Adipose tissue (tissue), 3 donors: Measurements from ENCODE around the gene IPCEF1. TPM values are rescaled to one million over a fixed set of nuclear protein-coding genes. Genes with fewer than 3 reads are reported as not detected.

Experiments used
- H3K27ac ChIP-seq: one replicate; pipeline ENCODE4 v1.5.1; 2013; ENCODE audit warnings: low read depth, low read length
- WGBS, 3 donors: extraction: QIAGEN DNeasy Blood & Tissue Kit; methylation state at CpG; one replicate each; pipeline ENCODE4 v1.1.7; 2013; 5-methylcytosine and 5-hydroxymethylcytosine counted together
- polyA plus RNA-seq, 3 donors: library from polyadenylated mRNA; stranded (reverse); fragments of 200-250 nt; gene quantifications; one replicate each; pipeline ENCODE4 v1.2.3, GENCODE V29; 2013
- donor health status: healthy with polysubstance abuse.
- donor health status: Bipolar disorder and iron deficiency.
- donor health status: healthy.

The IPCEF1 gene
- polyA plus RNA-seq, 3 donors: 0.55 to 0.82 (median 0.67) TPM

GRCh38 chr6:154159126-154159525 lies 197.5 kb downstream of the IPCEF1 start:
- no peak overlapping the region for H3K27ac ChIP-seq
- WGBS, 3 donors: 89 to 97% (median 93%) methylated on average over 2 of the region's 2 CpGs

GRCh38 chr6:154157706-154158105 lies 198.9 kb downstream of the IPCEF1 start:
- no peak overlapping the region for H3K27ac ChIP-seq

DNA sequence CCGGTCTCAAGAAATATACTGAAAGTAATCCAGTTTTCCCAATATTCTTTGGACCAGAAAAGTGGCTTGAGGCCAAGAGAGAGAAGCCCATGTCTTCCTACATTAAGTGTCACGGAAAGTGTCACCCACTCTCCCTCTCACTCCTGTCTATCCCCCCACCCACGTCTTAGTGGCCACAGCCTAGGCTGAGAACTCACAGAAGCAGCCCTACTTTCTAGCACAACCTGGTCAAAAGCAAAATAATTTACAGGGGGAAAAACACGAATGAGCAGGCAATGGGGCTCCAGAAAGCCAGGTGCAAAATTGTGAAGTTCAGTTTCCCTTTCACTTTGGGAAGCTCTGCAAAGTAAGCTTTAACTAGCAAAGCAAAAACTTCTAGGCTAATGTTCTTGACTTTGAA lies 199.5 kb downstream of the IPCEF1 start:
- WGBS, 3 donors: 42 to 70% (median 47%) methylated on average over 4 of the region's 4 CpGs

GRCh38 chr6:154156135-154156896 lies 200.3 kb downstream of the IPCEF1 start:
- no peak overlapping the region for H3K27ac ChIP-seq
- WGBS, 3 donors: 66 to 72% (median 71%) methylated on average over 11 of the region's 11 CpGs

More for the DNA sequence above, 199.5 kb downstream of the IPCEF1 start:
- H3K27ac ChIP-seq: no peak overlapping the region

- no peak overlapping the region for H3K27ac ChIP-seq
- WGBS, 3 donors: 26 to 34% (median 30%) methylated on average over 6 of the region's 6 CpGs
Measured at GRCh38 chr6:154154389-154154967, 202.1 kb downstream of the IPCEF1 start.

DNA sequence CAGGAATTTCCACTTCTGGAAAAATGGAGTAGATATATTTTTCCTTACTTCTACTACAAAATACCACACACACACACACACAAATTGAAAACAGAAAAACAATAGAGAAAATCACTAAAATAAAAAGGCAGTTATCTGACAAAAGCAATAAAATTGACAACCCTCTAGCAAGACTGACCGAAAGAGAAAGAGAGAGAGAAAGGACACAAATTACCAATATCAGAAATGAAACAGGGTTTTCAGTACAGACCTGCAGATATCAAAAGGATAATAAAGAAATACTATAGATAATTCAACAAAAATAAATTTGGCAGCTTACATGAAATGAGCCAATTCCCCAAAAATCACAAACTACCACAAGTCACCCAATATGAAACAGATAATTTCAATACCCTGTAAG lies 212.8 kb downstream of the IPCEF1 start:
- no peak overlapping the region for H3K27ac ChIP-seq
- 89 to 96% (median 95%) methylated on average over 1 of the region's 1 CpG for WGBS, 3 donors

DNA sequence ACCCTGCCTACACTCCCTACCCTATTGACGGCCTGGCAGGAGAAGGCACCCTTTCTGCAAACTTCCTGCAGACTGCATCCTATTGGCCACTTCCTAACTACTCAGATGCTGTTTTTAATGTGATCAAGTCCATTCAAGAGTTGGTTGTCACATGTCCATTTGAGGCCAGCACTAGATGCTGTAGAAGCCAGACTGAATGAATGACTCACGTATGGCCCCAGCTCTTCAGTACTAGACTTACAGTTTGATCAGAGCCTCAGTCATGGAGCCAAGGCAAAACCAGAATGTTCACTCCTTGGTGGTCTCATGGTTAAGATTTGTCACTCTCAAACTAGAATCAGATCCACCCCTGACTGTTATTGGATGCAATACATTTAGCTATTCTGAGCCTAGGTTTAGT lies 215.9 kb downstream of the IPCEF1 start:
- WGBS, 3 donors: 60 to 86% (median 67%) methylated on average over 2 of the region's 2 CpGs
- no peak overlapping the region for H3K27ac ChIP-seq

DNA sequence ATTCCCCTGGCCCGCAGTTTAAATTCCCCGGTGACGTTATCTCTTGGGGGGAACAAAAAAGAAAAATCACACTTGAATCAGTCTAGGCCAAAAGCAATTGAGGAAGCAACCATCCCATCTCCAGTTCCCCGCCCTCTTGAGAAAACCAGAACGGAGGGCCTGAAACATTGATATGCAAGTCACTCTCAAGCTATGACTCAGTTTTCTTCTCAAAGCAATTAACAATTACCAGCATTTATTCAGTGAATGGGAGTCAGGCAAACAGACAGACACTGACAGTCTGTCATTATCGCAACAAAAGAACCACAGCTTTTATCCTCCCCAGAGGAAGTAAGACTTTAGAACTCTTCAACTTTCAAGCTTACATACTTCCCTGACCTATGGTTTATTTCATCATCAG lies 216.7 kb downstream of the IPCEF1 start:
- no peak overlapping the region for H3K27ac ChIP-seq
- WGBS, 3 donors: 63 to 88% (median 67%) methylated on average over 6 of the region's 6 CpGs

- no peak overlapping the region for H3K27ac ChIP-seq
- 88 to 97% (median 89%) methylated on average over 6 of the region's 6 CpGs for WGBS, 3 donors
Measured at GRCh38 chr6:154138793-154139192, 217.8 kb downstream of the IPCEF1 start.

- no peak overlapping the region for H3K27ac ChIP-seq
- 89 to 93% (median 91%) methylated on average over 8 of the region's 8 CpGs for WGBS, 3 donors
Measured at GRCh38 chr6:154134471-154135147, 222.0 kb downstream of the IPCEF1 start.

DNA sequence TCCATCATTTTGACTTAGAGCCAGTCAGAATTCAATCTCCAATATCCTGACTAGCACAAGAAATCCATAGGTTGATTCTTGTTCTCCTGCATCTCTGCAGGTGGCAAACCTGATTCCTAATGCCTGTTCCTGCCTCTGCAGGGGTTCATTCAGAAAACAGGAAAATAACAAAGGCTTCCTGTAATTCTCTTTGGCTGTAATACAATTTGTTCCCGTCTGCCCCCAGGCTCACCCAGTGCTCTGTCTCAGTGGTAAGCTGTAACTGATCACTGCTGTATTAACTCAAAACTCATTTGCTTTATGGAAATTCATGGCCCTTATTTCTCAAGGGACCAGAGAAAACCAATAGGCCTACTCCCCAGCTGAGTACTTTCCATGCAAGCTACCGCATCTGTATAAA lies 228.9 kb downstream of the IPCEF1 start:
- 37 to 59% (median 49%) methylated on average over 2 of the region's 2 CpGs for WGBS, 3 donors
- H3K27ac ChIP-seq: no peak overlapping the region

GRCh38 chr6:154125421-154125820 lies 231.2 kb downstream of the IPCEF1 start:
- WGBS, 3 donors: 65 to 82% (median 75%) methylated on average over 2 of the region's 2 CpGs

DNA sequence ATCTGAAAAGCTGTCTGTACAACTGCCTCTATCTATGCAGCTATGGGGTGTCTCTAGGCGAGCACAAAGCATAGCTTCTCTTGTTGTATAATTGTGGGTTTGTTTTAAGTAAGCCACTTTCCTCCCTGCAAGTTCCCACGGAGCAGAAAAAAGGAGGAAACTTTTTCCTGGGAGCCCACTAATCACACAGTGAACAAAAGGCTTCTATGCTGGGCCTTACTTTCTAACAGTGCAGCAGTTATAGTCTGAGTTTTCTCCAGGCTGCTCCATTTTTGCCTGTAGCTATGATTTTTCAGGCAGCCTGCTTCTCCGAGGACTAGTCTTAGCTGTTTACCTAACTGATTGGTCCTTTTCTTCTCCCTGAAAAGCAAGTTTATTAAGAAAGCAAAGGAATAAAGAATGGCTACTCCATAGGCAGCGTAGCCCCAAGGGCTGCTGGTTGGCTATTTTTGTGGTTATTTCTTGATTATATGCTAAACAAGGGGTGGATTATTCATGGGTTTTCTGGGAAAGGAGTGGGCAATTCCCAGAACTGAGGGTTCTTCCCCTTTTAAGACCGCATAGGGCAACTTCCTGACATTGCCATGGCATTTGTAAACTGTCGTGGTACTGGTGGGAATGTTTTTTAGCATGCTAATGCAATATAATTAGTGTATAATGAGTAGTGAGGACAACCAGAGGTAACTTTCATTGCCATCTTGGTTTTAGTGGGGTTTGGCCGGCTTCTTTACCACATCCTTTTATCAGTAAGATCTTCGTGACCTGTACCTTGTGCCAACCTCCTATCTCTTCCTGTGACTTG lies 233.2 kb downstream of the IPCEF1 start:
- WGBS, 3 donors: 71 to 75% (median 74%) methylated on average over 8 of the region's 8 CpGs
- H3K27ac ChIP-seq: no peak overlapping the region

More at GRCh38 chr6:154125421-154125820, 231.2 kb downstream of the IPCEF1 start:
- no peak overlapping the region for H3K27ac ChIP-seq

GRCh38 chr6:154122195-154122925 lies 234.2 kb downstream of the IPCEF1 start:
- no peak overlapping the region for H3K27ac ChIP-seq
- 74 to 92% (median 90%) methylated on average over 2 of the region's 2 CpGs for WGBS, 3 donors

DNA sequence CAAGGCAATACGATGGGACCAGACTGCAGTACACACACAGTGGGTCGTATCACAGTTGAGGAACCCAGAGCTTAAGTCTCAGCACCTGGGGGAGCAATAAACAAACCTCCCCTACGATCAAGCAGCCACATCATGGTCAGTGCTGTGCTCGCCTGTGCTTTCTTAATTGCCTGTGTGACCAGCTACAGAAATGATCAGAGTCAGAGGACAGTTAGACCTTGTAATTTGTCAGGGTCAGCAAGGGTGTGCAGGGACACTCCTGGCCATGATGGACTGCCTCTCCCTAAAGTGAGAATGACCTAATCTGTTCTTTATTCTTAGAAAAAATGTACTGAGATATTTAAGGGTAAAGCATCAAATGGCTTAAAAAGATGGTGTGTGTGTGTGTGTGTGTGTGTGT lies 239.1 kb downstream of the IPCEF1 start:
- no peak overlapping the region for H3K27ac ChIP-seq

DNA sequence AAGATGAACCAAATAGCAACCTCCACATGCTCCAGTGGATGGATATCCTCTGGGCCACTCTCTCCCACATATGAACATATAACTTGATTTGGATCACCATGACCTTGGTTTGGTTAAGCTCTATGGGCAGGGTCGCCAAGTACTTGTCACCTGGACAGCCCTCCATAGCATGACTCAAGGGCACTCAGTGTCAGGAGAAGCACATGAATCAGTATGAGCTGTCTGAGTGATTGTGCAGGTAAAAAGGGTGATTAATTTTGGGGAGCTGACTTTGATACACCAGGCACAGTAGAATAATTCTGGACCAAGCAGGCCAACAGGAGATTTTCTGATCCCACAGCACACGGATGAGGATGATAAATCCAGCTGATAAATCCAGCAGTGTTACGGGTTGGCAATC lies 243.2 kb downstream of the IPCEF1 start:
- 83 to 90% (median 87%) methylated on average over 3 of the region's 3 CpGs for WGBS, 3 donors
- H3K27ac ChIP-seq: no peak overlapping the region

More for the DNA sequence above, 239.1 kb downstream of the IPCEF1 start:
- WGBS, 3 donors: 64 to 78% (median 68%) methylated on average over 4 of the region's 4 CpGs

DNA sequence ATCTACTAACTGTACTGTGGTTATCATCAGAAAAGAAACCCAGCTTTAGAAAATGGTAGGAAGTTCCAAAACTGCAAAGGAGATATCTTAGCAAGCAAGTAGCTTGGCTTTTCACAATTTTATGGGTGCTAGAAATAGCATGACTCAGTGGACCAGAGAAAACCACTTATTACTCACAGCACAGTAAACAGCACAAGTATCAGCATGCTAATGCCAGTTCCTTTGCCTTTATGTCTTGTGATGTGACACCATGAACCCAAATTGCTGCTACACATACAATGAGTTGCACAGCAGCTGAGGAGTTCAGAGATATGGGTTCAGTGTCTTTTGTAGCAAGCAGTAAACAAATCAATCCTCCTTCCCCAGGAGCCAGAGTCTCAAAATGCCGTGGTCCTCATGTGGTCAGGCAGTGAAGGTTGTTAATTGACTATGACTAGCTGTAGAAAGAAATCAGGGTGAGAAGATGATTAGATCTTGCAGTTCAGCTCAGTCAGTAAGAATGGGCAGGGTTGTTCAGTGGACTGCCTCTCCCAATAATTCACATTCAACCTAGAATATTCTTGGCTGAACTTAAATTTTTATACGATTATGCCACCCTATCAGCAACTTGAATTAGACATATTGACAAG lies 244.3 kb downstream of the IPCEF1 start:
- no peak overlapping the region for H3K27ac ChIP-seq
- 79 to 87% (median 87%) methylated on average over 2 of the region's 2 CpGs for WGBS, 3 donors

GRCh38 chr6:154111025-154111424 lies 245.6 kb downstream of the IPCEF1 start:
- no peak overlapping the region for H3K27ac ChIP-seq
- WGBS, 3 donors: 85 to 100% (median 95%) methylated on average over 1 of the region's 1 CpG
